GM21619 (cell line): Measurements from ENCODE around the gene SLC6A6.
"Not testable (repeated sequence)": the region's sequence is repeated elsewhere in the genome, so short reads cannot be mapped to it uniquely, and the experiment has no call there.

Experiments used
- ATAC-seq: cut with Tn5 transposase; IDR thresholded peaks from one replicate; pipeline ENCODE4 v1.9.1; 2021; ENCODE audit not compliant: unreplicated experiment

The SLC6A6 gene

DNA sequence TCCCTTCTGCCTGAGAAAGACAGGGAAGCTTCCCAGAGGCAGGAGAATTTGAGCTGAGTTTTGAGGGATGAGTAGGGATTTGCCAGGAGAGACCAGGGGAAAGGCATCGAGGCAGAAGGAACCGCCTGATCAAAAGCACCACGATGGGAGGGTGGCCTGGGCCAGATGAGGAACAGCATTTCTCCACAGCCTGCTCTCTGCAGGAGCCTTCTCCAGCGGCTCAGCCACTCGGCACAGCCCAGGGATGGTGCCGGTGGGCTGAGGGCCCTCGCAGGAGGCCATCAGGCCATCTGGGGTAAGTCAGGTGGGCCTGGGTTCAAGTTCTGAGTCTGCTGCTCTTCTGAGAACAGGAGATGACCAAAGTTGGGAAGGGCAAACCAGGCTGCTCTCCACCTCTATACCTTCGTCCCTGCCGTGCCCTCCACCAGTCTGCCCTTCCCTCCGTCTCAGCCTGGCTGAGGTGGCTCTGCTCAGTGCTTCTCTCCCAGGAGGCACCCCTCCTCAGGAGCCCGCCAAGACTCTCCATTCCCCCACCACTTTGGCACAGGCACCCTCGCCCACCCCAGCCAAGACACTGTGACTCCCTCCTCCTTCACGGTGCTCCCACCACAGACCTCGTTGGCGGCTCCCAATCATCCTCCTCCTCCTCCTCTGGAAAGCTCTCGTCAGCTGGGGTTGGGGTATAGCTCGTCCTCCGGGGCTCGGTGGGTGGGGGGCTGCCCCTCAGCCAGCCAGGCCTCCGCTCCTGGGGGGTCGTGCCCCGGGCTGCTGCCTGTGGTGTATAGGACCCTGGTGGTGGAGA, 102.8 kb downstream of the SLC6A6 start:
- no peak for ATAC-seq

GRCh38 chr3:14505803-14506500, 103.5 kb downstream of the SLC6A6 start:
- ATAC-seq, result no peak

DNA sequence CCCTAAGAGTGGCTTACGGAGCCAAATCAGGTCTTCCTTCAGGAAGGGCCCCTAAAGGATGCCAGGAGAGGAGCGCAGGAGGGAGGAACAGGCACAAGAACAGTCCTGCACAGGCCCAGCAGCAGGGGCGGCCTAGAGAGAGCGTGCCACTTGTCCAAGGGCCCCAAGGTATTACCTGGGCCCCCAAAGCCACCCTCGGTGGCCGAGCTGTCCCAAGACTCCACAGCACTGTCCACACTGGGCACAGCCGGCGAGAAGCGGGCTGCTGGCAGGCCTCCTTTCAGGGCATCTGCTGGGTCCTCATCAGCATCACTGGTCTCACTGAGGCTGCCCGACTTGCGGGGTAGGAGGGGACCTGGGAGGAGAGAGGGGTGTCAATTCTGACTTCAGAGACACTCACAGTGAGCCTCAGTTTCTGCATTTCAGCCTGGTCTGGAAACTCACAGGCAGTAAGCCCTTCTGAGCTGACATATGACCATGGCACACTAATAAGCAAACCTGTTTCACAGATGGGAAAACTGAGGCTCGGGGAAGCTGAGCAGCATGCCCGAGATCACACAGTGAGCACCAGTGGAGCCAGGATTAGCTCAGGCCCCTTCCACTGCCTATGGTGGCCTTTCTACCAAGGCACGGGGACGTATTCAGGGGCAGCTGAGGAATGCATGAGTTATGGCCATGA, 104.4 kb downstream of the SLC6A6 start:
- no peak for ATAC-seq

GRCh38 chr3:14507305-14507741, 104.9 kb downstream of the SLC6A6 start:
- ATAC-seq, result no peak

GRCh38 chr3:14507757-14508504, 105.5 kb downstream of the SLC6A6 start:
- ATAC-seq, result no peak

GRCh38 chr3:14508505-14508819, 106.1 kb downstream of the SLC6A6 start:
- no peak for ATAC-seq

DNA sequence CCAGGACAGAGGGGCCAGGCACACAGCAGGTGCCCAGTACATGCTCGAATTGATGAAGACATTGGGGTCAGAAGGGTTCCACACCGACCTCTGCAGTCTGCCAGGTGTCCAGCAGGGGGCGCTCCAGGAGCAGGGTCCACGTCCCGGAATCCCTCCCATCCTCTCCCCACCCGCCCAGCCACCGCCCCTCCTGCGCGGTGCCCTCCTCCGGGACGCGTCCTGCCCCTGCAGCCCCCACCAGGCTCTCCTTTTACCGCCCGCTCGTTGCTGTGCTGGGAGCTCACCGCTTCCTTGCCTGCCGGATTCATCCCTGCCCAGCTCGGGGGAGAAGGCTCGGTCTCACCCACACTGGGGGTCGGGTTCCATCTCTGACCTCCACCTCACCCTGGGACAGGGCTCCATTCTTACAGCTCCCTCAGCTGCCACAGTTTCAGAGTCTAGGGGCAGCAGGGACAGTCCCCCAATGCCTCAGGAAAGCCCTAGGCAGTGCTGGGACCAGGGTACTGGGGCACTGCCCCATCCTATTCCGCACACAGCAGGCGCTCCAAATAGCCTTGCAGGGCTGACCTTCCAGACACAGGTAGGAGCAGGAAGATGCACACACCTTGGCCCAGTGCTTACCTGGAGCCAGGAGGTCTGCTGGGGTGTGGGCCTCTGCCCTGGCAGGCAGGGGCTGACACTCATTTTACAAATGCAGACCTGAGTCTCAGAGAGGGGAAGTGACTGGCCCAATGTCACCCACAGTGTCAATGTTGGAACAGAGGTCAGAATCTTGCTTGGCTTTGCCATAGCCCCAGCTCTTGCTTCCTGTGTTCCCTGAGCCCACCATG, 106.8 kb downstream of the SLC6A6 start:
- no peak for ATAC-seq

- no peak for ATAC-seq
Observed at GRCh38 chr3:14509796-14510100, 107.3 kb downstream of the SLC6A6 start.

DNA sequence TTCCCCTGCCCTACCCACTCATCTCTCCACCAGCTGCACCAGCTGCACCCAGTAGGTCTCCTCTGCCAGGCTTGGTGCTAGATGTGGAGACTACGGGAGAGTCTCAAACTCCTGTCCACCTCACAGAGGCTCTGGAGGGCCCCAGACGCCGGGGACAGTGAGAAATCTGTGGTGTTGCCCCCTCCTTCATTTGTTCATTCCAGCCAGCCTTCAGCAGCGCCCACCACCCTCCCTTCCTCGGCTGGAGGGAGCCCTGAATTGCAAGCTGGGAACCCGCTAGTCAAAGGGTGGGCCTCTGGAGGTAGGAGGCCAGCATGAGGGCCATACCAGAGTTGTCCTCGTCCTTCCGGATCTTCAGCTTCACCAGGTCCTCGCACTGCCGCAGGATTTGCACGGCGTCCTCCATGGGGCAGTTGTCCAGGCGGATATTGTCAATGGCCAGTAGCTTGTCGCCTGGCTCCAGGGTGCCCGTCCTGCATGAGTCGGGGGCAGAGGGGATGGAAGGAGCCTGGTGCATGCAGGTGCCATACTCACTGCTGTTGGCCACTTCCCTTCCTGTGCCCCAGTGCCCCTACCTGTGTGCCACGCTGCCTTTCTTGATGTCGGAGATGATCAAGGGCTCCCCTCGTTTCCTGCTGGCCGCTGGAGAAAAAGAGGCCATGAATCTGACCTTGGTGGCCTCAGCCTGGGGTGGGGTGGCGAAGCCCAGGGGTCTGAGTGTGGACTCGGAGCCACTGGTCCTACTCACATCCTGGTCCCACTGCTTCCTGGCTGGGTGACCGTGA, 108.6 kb downstream of the SLC6A6 start:
- ATAC-seq, result no peak

DNA sequence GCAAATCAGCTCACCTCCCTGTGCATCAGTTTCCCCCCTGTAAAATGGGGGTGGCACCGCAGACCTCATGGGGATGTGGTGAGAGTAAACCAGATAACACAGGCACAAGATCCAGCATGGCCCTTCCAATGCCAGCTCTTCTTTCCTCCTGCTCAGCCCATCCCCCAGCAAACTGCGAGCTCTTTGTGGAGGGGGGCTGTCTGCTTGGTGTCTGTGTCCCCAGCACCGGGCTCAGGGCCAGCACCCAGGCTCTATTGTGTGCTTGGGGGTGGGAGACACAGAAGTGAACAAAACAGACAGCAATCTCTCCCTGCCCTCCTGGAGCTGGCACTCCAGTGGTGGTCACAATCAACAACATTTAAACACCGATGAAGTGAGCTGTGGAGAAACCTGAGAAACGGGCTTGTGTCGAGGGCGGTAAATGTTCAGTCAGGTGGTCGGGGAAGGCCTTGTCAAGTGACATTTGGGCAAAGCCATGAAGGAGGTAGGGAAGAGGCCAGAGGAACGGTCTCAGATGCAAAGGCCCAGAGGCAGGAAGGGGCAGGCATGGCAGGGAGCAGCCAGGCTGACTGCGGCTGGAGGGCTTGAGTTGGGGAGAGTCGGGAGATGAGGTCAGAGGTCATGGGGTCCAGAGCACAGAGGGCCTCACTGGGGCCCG, 109.3 kb downstream of the SLC6A6 start:
- no peak for ATAC-seq

- no peak for ATAC-seq
Observed at GRCh38 chr3:14512281-14512941, 110.0 kb downstream of the SLC6A6 start.

DNA sequence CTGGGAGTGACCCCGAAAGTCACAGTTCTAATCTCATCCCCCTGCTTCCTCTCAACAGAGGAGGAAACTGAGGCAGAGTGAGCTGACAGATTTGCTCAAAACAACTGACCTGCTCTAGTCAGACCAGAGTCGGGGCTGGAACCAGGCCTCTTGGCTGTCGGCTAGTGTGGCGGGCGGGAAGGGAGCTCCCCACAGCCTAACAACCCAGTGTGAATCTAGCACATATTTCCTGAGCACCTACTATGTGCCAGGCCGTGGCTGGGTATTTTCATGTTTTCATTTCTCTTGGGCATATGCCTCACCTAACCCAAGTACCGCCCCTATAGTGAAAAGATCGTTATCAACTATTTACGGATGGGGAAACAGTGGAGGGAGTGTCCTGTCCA, 110.5 kb downstream of the SLC6A6 start:
- no peak for ATAC-seq

DNA sequence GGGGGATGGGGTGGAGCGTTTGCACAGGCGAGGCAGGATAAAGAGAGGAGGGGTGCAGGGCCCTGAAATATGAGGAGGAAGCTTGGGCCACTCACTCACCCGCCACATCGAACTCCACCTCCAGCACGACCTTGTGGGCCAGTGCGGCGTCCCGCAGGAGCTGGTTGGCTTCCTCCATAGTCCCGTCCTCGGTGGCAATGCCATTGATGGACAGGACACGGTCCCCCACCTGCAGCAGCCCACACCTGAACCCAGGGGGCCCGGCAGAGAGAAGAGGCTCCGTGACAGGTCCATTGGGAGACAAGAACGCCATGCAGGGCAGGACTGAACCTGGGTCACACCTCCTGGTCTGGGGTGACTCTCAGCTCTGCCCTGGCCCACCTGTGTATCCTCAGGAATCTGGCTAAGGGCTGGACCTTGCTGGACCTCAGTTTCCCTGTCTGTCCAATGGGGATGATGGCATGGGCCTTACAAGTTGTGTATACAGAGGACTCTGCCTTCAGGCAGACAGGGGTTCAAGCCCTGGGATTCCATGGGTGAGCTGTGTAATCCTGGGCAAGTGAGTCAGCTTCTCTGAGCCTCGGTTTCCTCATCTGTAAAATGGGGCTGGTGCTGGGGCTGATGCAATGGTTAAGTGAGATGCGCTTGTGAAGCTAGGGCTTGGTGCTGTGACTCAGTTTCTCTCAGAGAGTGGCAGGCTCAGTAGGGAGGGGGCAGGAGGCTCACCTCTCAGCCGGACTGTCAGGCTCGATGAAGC, 111.3 kb downstream of the SLC6A6 start:
- no peak for ATAC-seq

DNA sequence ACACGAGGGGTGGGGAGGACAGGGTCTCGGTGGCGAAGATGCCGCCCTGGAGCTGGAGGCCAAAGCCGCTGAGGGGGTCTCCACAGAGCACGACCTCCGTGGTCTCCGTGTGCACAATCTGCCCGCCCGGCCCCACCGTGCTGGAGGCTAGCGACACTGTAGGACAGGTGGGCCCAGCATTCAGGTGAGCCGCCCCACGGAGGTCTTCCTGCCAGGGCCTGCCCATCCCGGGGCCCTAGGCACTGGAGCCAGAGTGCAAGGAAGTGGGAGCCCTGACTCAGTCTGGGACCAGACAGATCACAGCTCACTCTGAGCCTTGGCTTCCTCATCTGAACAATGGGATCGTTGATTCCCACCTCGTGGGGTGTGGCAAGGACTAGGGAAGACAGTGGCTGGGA, 111.9 kb downstream of the SLC6A6 start:
- ATAC-seq, result no peak

GRCh38 chr3:14515526-14515925, 113.1 kb downstream of the SLC6A6 start:
- ATAC-seq, result not testable (repeated sequence)

GRCh38 chr3:14516738-14517345, 114.4 kb downstream of the SLC6A6 start:
- no peak for ATAC-seq

GRCh38 chr3:14517601-14518431, 115.4 kb downstream of the SLC6A6 start:
- ATAC-seq, result no peak
